Measurements from ENCODE around the gene SMCO3. TPM values are rescaled to one million over a fixed set of nuclear protein-coding genes. Genes with fewer than 3 reads are reported as not detected.

SMCO3 gene
- polyA plus RNA-seq, 1 of the 3 experiments (the other 2 are of a cell fraction) = 0.03 TPM

GRCh38 chr12:14833952-14834351 lies 20.0 kb upstream of the SMCO3 start:
- no peaks in the 10 kb centered on the region for H3K9me3 ChIP-seq
- no peaks in the 10 kb centered on the region for H4K20me1 ChIP-seq (ENCODE audit: insufficient read depth)
- peak overlapping the region; percentile 37; the same call in 1 of the 2 replicates for H3K4me2 ChIP-seq
- no peaks in the 10 kb centered on the region for H3K36me3 ChIP-seq (replicated peaks in 1 of 2; ENCODE audit: control insufficient read depth in 1 of 2, insufficient read depth in 2 of 2, low read length in 1 of 2)
- no peak for TF ChIP-seq RCOR1 (IDR thresholded peaks at IDR 0.05; ENCODE audit: low read length)
- TF ChIP-seq TCF12 (IDR thresholded peaks at IDR 0.05) = peak; percentile 26; the same call in 1 of the 2 replicates
- TF ChIP-seq TAF1 (IDR thresholded peaks at IDR 0.05; ENCODE audit: borderline replicate concordance, low read depth, low read length) = no peak
- TF ChIP-seq TEAD4 (IDR thresholded peaks at IDR 0.05; ENCODE audit: borderline replicate concordance, insufficient read depth) = 0 out of 2 replicates have a peak, but pooled peaks have one; percentile 13
- TF ChIP-seq FOSL2 (IDR thresholded peaks at IDR 0.05; ENCODE audit: borderline replicate concordance, low read depth) = 0 out of 2 replicates have a peak, but pooled peaks have one; percentile 34
- no peak for TF ChIP-seq ELF1 (IDR thresholded peaks at IDR 0.05)
- 0 out of 2 replicates have a peak, but pooled peaks have one; percentile 13 for TF ChIP-seq MEF2A (IDR thresholded peaks at IDR 0.05; ENCODE audit: borderline replicate concordance, low read depth)
- CTCF ChIA-PET = interaction anchor here (1.0 to 1.5 kb wide), 2 partner anchors 14 to 387 kb away, joined by 4 read pairs; partner anchors contain the start of gene RERG
- H3K27me3 ChIP-seq (ENCODE audit: insufficient read depth) = no peaks in the 10 kb centered on the region
- 0% methylated on average over 1 of the region's 1 CpG for WGBS (ENCODE audit: low lambda C conversion rate)
- DNase-seq = no peak
- H3K9ac ChIP-seq = no peak overlapping the region
- H3K27ac ChIP-seq (ENCODE audit: low read depth in 2 of 2, low read length in 1 of 2) = peak overlapping the region; percentile 53 to 97; a peak in 3 of 4 replicates
- no peak overlapping the region for H3K4me3 ChIP-seq (ENCODE audit: low read depth in 2 of 2, low read length in 1 of 2)
- H2AFZ ChIP-seq (ENCODE audit: low read depth) = no peak overlapping the region
- H3F3A ChIP-seq (replicated peaks; ENCODE audit: insufficient read depth) = peaks cover 40% of the 10 kb centered on the region
- H3K4me1 ChIP-seq (ENCODE audit: control insufficient read depth in 1 of 2, insufficient read depth in 2 of 2, low read depth in 1 of 2, low read length in 1 of 2) = peaks cover 4 to 21% of the 10 kb centered on the region in 2 experiments
- POLR2A ChIA-PET = no interaction called here
- H3K79me2 ChIP-seq (ENCODE audit: insufficient read depth) = no peaks in the 10 kb centered on the region
- no peaks in the 10 kb centered on the region for H3K9me2 ChIP-seq

GRCh38 chr12:14833336-14833735 lies 19.4 kb upstream of the SMCO3 start:
- Histone ChIP-seq H3F3A (replicated peaks; ENCODE audit: insufficient read depth) (peaks cover 40% of the 10 kb centered on the region), H3K9me2 (no peaks in the 10 kb centered on the region), H4K20me1 (ENCODE audit: insufficient read depth) (no peaks in the 10 kb centered on the region), H2AFZ (ENCODE audit: low read depth) (no peak overlapping the region), H3K4me3 (ENCODE audit: low read depth in 2 of 2, low read length in 1 of 2) (no peak overlapping the region), H3K9ac (no peak overlapping the region), H3K79me2 (ENCODE audit: insufficient read depth) (no peaks in the 10 kb centered on the region), H3K27me3 (ENCODE audit: insufficient read depth) (no peaks in the 10 kb centered on the region), H3K4me2 (peak overlapping the region; percentile 37; the same call in 1 of the 2 replicates), H3K4me1 (ENCODE audit: control insufficient read depth in 1 of 2, insufficient read depth in 2 of 2, low read depth in 1 of 2, low read length in 1 of 2) (peaks cover 4 to 21% of the 10 kb centered on the region in 2 experiments), H3K36me3 (replicated peaks in 1 of 2; ENCODE audit: control insufficient read depth in 1 of 2, insufficient read depth in 2 of 2, low read length in 1 of 2) (no peaks in the 10 kb centered on the region), H3K9me3 (no peaks in the 10 kb centered on the region), H3K27ac (ENCODE audit: low read depth in 2 of 2, low read length in 1 of 2) (peak overlapping the region in 1 of 2 experiments; percentile 97; a peak in 3 of 4 replicates)
- TF ChIP-seq MAX (IDR thresholded peaks at IDR 0.05; ENCODE audit: low read depth) (no peak), JUND (IDR thresholded peaks at IDR 0.05) (no peak), USF2 (IDR thresholded peaks at IDR 0.05; ENCODE audit: borderline replicate concordance, low read depth, low read length) (no peak), RFX5 (IDR thresholded peaks at IDR 0.05; ENCODE audit: low read length) (no peak), FOXJ3 (CRISPR knock-in tag; IDR thresholded peaks at IDR 0.05) (no peak), PBX3 (IDR thresholded peaks at IDR 0.05) (no peak), GATA2 (CRISPR knock-in tag; IDR thresholded peaks at IDR 0.05) (no peak), FOSL2 (IDR thresholded peaks at IDR 0.05; ENCODE audit: borderline replicate concordance, low read depth) (no peak), RXRA (IDR thresholded peaks at IDR 0.05; ENCODE audit: borderline replicate concordance, low read depth) (no peak), RAD21 (IDR thresholded peaks at IDR 0.05; ENCODE audit: low read length) (no peak), IRF3 (IDR thresholded peaks at IDR 0.05; ENCODE audit: low read depth, low read length) (no peak), TEAD4 (IDR thresholded peaks at IDR 0.05; ENCODE audit: borderline replicate concordance, insufficient read depth) (no peak), RCOR1 (IDR thresholded peaks at IDR 0.05; ENCODE audit: low read length) (no peak), GABPA (IDR thresholded peaks at IDR 0.05; ENCODE audit: low read depth) (no peak), CHD2 (IDR thresholded peaks at IDR 0.05; ENCODE audit: low read length, partially characterized antibody) (no peak)
- ChIA-PET CTCF (no interaction called here), POLR2A (no interaction called here)
- no peak for DNase-seq
- 71% methylated on average over 3 of the region's 3 CpGs for WGBS (ENCODE audit: low lambda C conversion rate)

Data from SK-N-SH (cell line).